ENCODE results near the gene ZNF784. TPM values are rescaled to one million over a fixed set of nuclear protein-coding genes. Genes with fewer than 3 reads are reported as not detected.
"Not testable (repeated sequence)": the region's sequence is repeated elsewhere in the genome, so short reads cannot be mapped to it uniquely, and the experiment has no call there.

Gene ZNF784
- total and polyA plus RNA-seq, 12 donors: 3.5 to 16.3 (median 9.5) TPM

- TF ChIP-seq, protein P1, sequence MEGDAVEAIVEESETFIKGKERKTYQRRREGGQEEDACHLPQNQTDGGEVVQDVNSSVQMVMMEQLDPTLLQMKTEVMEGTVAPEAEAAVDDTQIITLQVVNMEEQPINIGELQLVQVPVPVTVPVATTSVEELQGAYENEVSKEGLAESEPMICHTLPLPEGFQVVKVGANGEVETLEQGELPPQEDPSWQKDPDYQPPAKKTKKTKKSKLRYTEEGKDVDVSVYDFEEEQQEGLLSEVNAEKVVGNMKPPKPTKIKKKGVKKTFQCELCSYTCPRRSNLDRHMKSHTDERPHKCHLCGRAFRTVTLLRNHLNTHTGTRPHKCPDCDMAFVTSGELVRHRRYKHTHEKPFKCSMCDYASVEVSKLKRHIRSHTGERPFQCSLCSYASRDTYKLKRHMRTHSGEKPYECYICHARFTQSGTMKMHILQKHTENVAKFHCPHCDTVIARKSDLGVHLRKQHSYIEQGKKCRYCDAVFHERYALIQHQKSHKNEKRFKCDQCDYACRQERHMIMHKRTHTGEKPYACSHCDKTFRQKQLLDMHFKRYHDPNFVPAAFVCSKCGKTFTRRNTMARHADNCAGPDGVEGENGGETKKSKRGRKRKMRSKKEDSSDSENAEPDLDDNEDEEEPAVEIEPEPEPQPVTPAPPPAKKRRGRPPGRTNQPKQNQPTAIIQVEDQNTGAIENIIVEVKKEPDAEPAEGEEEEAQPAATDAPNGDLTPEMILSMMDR (IDR thresholded peaks at IDR 0.05): no peak
- no peak for TF ChIP-seq POLR2A (IDR thresholded peaks at IDR 0.05)
- Histone ChIP-seq H3K4me3 (no peak overlapping the region), H3K4me1 (replicated peaks in 1 of 2) (peaks cover 26 to 33% of the 10 kb centered on the region in 2 donors), H3K36me3 (replicated peaks in 1 of 2) (no peaks in the 10 kb centered on the region), H3K27ac (no peak overlapping the region), H3K9me3 (replicated peaks in 1 of 3) (no peaks in the 10 kb centered on the region), H3K27me3 (no peaks in the 10 kb centered on the region)
- intact Hi-C loops (cut with DNase I): no loop called here
- WGBS, 4 donors: 78 to 95% (median 94%) methylated on average over 10 to 11 of the region's 11 CpGs
- no peak for DNase-seq
These were observed 39.5 kb downstream of the ZNF784 start for GRCh38 chr19:55584871-55585270.

- H3K4me1 ChIP-seq (replicated peaks in 1 of 2): peaks cover 26 to 37% of the 10 kb centered on the region in 2 donors
- WGBS, 4 donors: 76 to 82% (median 77%) methylated on average over 8 of the region's 8 CpGs
- intact Hi-C loops (cut with DNase I): not testable (repeated sequence)
These were observed 40.5 kb downstream of the ZNF784 start for GRCh38 chr19:55583897-55584296.

GRCh38 chr19:55582284-55582683, 42.1 kb downstream of the ZNF784 start:
- H3K9me3 ChIP-seq (replicated peaks in 1 of 3); H3K27ac ChIP-seq; intact Hi-C loops (cut with DNase I); H3K27me3 ChIP-seq; DNase-seq; H3K36me3 ChIP-seq (replicated peaks in 1 of 2): not testable (repeated sequence)
- Histone ChIP-seq H3K4me3 (peak overlapping the region in 1 of 4 donors; percentile 9), H3K4me1 (replicated peaks in 1 of 2) (peaks cover 26 to 31% of the 10 kb centered on the region in 2 donors)
- WGBS, 4 donors: 40 to 78% (median 63%) methylated on average over 3 to 4 of the region's 4 CpGs

More at GRCh38 chr19:55583897-55584296, 40.5 kb downstream of the ZNF784 start:
- H3K9me3 ChIP-seq (replicated peaks in 1 of 3); H3K27me3 ChIP-seq; H3K36me3 ChIP-seq (replicated peaks in 1 of 2); H3K27ac ChIP-seq; H3K4me3 ChIP-seq; DNase-seq: not testable (repeated sequence)

DNA sequence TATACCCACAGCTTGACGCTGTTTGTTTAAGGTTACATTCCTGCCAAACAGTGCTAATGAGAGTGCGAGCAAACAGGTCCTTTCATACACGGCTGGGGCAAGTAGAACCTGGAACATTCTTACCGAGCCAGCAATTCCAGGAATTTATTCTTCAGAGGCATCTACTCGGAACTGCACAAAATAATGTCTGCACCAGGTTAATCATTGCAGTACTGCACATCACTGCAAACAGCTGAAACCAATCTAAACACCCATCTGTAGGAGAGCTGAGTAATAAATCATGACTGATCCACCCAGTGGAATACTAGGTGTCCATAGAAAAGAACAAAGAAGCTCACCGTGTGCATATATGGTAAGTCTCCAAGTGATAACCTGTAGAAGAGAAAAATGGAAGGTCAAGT, 42.5 kb downstream of the ZNF784 start:
- peaks cover 23 to 26% of the 10 kb centered on the region in 2 donors for H3K4me1 ChIP-seq (replicated peaks in 1 of 2)
- H3K9me3 ChIP-seq (replicated peaks in 1 of 3): no peaks in the 10 kb centered on the region
- TF ChIP-seq, protein P1 (IDR thresholded peaks at IDR 0.05): no peak
- TF ChIP-seq POLR2A (IDR thresholded peaks at IDR 0.05): no peak
- H3K4me3 ChIP-seq: peak overlapping the region in 1 of 4 donors; percentile 9
- no peak overlapping the region for H3K27ac ChIP-seq
- H3K27me3 ChIP-seq: no peaks in the 10 kb centered on the region
- peaks cover 0 to 9% of the 10 kb centered on the region in 2 donors for H3K36me3 ChIP-seq (replicated peaks in 1 of 2)
- intact Hi-C loops (cut with DNase I): no loop called here
- DNase-seq: no peak
- WGBS, 4 donors: 22 to 33% (median 26%) methylated on average over 6 of the region's 6 CpGs

GRCh38 chr19:55581145-55581822, 43.1 kb downstream of the ZNF784 start:
- peak overlapping the region in 4 of 5 donors; percentile 71 to 91 (median 78) for H3K27ac ChIP-seq
- intact Hi-C loops (cut with DNase I): no loop called here

More at GRCh38 chr19:55581145-55581822, 43.1 kb downstream of the ZNF784 start:
- no peaks in the 10 kb centered on the region for H3K9me3 ChIP-seq (replicated peaks in 1 of 3)
- no peak for TF ChIP-seq POLR2A (IDR thresholded peaks at IDR 0.05)
- TF ChIP-seq, protein P1 (IDR thresholded peaks at IDR 0.05): no peak
- H3K4me1 ChIP-seq (replicated peaks in 1 of 2): peaks cover 21 to 22% of the 10 kb centered on the region in 2 donors
- peak in 1 of 7 donors; percentile 25 for DNase-seq
- no peaks in the 10 kb centered on the region for H3K27me3 ChIP-seq
- H3K4me3 ChIP-seq: peak overlapping the region in 2 of 4 donors; percentile 56 to 95
- WGBS, 4 donors: 27 to 35% (median 31%) methylated on average over 9 to 12 of the region's 12 CpGs
- H3K36me3 ChIP-seq (replicated peaks in 1 of 2): peaks cover 0 to 9% of the 10 kb centered on the region in 2 donors
